GM12892 (cell line): ENCODE measurements around the gene C7orf57.

Source experiments
- POLR2A ChIP-seq: IDR thresholded peaks from 2 replicates; pipeline ENCODE4 v1.6.1; 2011; ENCODE audit warnings: low read depth, low read length, control low read depth
- TAF1 ChIP-seq: IDR thresholded peaks from 2 replicates; pipeline ENCODE4 v1.6.1; 2011; ENCODE audit warnings: low read depth, mild to moderate bottlenecking, control low read depth, low read length, borderline replicate concordance

DNA sequence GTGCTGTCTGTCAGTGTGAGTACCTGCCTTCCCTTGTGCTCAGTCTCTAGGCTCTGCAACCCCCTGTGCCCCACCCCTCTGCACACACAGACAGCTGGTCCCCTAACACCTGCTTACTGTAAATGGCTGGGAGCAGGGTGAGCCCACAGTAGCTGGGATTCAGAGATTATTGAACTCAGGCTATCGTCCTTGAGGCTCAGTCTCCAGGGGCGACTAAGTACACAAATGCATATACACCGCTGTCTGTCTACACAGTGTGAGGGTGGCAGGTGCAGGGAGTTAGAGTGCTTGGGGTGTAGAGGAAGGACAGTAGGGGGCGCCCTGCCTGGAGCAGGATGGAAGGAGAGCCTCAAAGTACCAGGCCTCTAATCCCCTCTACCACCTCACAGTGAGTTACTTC is 66.6 kb downstream of the C7orf57 start:
- TF ChIP-seq POLR2A, result no peak
- no peak for TF ChIP-seq TAF1
